Thyroid gland (tissue), 4 donors: ENCODE data around the gene COL11A2. TPM values are rescaled to one million over a fixed set of nuclear protein-coding genes. Genes with fewer than 3 reads are reported as not detected.

ENCODE experiments used
- DNase-seq, 2 donors: peaks; one replicate each; pipeline ENCODE4 v3.0.0-alpha.2; 2019
- H3K27ac ChIP-seq, 3 donors: fragments of 200-600 bp; sonication (generic); 1 replicate in 2 of 3; 2 replicates in 1 of 3; pipeline ENCODE4 v1.5.1; 2016 to 2019; ENCODE audit warnings: mild to moderate bottlenecking in 1 of 3, moderate library complexity in 1 of 3
- H3K27me3 ChIP-seq: fragments of 200-600 bp; sonication (generic); one replicate; pipeline ENCODE4 v1.5.1; 2019
- H3K36me3 ChIP-seq, 2 donors: fragments of 200-600 bp; sonication (generic); one replicate each; pipeline ENCODE4 v1.5.1; 2016 to 2019
- H3K4me1 ChIP-seq, 2 donors: fragments of 200-600 bp; sonication (generic); one replicate each; pipeline ENCODE4 v1.5.1; 2017 to 2019
- H3K4me3 ChIP-seq, 3 donors: fragments of 200-600 bp; sonication (generic); replicated peaks in 1 of 3; 1 replicate in 2 of 3; 2 replicates in 1 of 3; pipeline ENCODE4 v1.5.1; 2016; ENCODE audit warnings: mild to moderate bottlenecking in 1 of 3
- H3K9me3 ChIP-seq: fragments of 200-600 bp; sonication (generic); one replicate; pipeline ENCODE4 v1.5.1; 2017
- CTCF ChIP-seq, 6 experiments: fragments of 200-600 bp in 3 of 6; fragments of 450-650 bp in 3 of 6; sonication (generic) in 3 of 6; IDR thresholded peaks; one replicate each; pipeline ENCODE4 v1.5.1; 2016 to 2019; ENCODE audit warnings: antibody characterized with exemption in 6 of 6, mild to moderate bottlenecking in 2 of 6, inconsistent platforms in 1 of 6, moderate library complexity in 1 of 6
- POLR2A ChIP-seq, 2 donors: fragments of 450-650 bp; IDR thresholded peaks; one replicate each; pipeline ENCODE4 v1.6.1; 2017; ENCODE audit warnings: antibody characterized with exemption in 2 of 2, mild to moderate bottlenecking in 2 of 2, moderate library complexity in 1 of 2
- WGBS, 2 donors: methylation state at CpG; one replicate each; pipeline ENCODE4 v1.1.5; 2017; 5-methylcytosine and 5-hydroxymethylcytosine counted together
- intact Hi-C: fragments of 100-400 bp; cut with DNase I; formaldehyde crosslinking; loops from one replicate; pipeline ENCODE4 v1.15.1; 2023
- total RNA-seq, 4 donors: library from RNA; depleted of rRNA; stranded (reverse); fragments of >200 nt; gene quantifications; one replicate each; pipeline ENCODE4 v1.2.3, GENCODE V29; 2016

The COL11A2 gene
- total RNA-seq, 4 donors from 2014 or later, result 0.68 to 2.8 (median 2.0) TPM

GRCh38 chr6:33173535-33174180 is 18.6 kb downstream of the COL11A2 start:
- no peaks in the 10 kb centered on the region for H3K9me3 ChIP-seq
- intact Hi-C loops, result no loop called here
- no peak for DNase-seq
- 70 to 75% methylated on average over 10 to 11 of the region's 11 CpGs for WGBS, 2 donors
- TF ChIP-seq CTCF (IDR thresholded peaks at IDR 0.05), result no peak
- TF ChIP-seq POLR2A (IDR thresholded peaks at IDR 0.05), result no peak
- H3K27me3 ChIP-seq, result no peaks in the 10 kb centered on the region
- no peaks in the 10 kb centered on the region for H3K4me1 ChIP-seq
- H3K27ac ChIP-seq, result no peak overlapping the region
- no peaks in the 10 kb centered on the region for H3K36me3 ChIP-seq
- no peak overlapping the region for H3K4me3 ChIP-seq

GRCh38 chr6:33172688-33173534 is 19.4 kb downstream of the COL11A2 start:
- intact Hi-C loops, result no loop called here
- Histone ChIP-seq H3K4me1 (no peaks in the 10 kb centered on the region), H3K36me3 (no peaks in the 10 kb centered on the region), H3K9me3 (no peaks in the 10 kb centered on the region), H3K27ac (no peak overlapping the region), H3K4me3 (no peak overlapping the region), H3K27me3 (no peaks in the 10 kb centered on the region)
- DNase-seq, result no peak
- 74 to 75% methylated on average over 16 of the region's 16 CpGs for WGBS, 2 donors
- TF ChIP-seq CTCF (IDR thresholded peaks at IDR 0.05) (peak in 1 of 6 experiments; percentile 8), POLR2A (IDR thresholded peaks at IDR 0.05) (no peak)

GRCh38 chr6:33171880-33172687 is 20.2 kb downstream of the COL11A2 start:
- Histone ChIP-seq H3K36me3 (no peaks in the 10 kb centered on the region), H3K4me1 (no peaks in the 10 kb centered on the region), H3K9me3 (no peaks in the 10 kb centered on the region), H3K27ac (no peak overlapping the region), H3K27me3 (no peaks in the 10 kb centered on the region), H3K4me3 (no peak overlapping the region)
- no peak for DNase-seq
- TF ChIP-seq POLR2A (IDR thresholded peaks at IDR 0.05) (no peak), CTCF (IDR thresholded peaks at IDR 0.05) (no peak)
- 74 to 75% methylated on average over 8 of the region's 8 CpGs for WGBS, 2 donors
- intact Hi-C loops, result no loop called here

- TF ChIP-seq POLR2A (IDR thresholded peaks at IDR 0.05), result no peak
- DNase-seq, result no peak
- Histone ChIP-seq H3K27ac (no peak overlapping the region), H3K27me3 (no peaks in the 10 kb centered on the region), H3K36me3 (no peaks in the 10 kb centered on the region), H3K4me1 (no peaks in the 10 kb centered on the region), H3K4me3 (no peak overlapping the region), H3K9me3 (no peaks in the 10 kb centered on the region)
- 76 to 89% methylated on average over 8 to 11 of the region's 11 CpGs for WGBS, 2 donors
- intact Hi-C loops, result no loop called here
These were observed 21.0 kb downstream of the COL11A2 start for GRCh38 chr6:33171016-33171879.
